ENCODE measurements around the gene GFOD1. TPM values are rescaled to one million over a fixed set of nuclear protein-coding genes. Genes with fewer than 3 reads are reported as not detected.

GFOD1 gene
- total RNA-seq, 2 donors from 2014 or later, result 1.1 to 2.1 TPM

DNA sequence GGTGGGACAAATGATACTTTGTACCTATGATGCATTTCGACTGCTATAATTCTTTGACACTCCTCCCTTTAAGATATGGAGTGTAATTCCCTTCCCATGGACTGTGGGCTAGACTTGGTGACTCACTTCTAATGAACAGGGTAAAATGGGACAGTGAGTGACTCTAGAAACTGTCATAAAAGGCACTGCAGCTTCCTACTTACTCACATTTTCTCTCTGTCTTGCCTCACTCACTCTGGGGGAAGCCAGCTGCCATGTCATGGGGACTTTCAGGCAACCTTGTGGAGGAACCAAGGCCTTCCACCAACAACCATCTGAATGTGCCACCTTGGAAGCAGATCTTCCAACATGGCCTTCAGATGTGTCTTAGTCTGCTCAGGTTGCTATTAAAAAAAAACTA is 12.9 kb upstream of the GFOD1 start:
- H3K36me3 Mint-ChIP-seq (ENCODE audit: low read depth), result no peaks in the 10 kb centered on the region
- H3K27me3 Mint-ChIP-seq, result no peaks in the 10 kb centered on the region
- H3K9me3 Mint-ChIP-seq, result no peaks in the 10 kb centered on the region
- ATAC-seq (replicated peaks), result peak; percentile 65
- no peak overlapping the region for H3K27ac Mint-ChIP-seq
- H3K4me3 Mint-ChIP-seq, result no peak overlapping the region
- H3K4me1 Mint-ChIP-seq, result no peaks in the 10 kb centered on the region

DNA sequence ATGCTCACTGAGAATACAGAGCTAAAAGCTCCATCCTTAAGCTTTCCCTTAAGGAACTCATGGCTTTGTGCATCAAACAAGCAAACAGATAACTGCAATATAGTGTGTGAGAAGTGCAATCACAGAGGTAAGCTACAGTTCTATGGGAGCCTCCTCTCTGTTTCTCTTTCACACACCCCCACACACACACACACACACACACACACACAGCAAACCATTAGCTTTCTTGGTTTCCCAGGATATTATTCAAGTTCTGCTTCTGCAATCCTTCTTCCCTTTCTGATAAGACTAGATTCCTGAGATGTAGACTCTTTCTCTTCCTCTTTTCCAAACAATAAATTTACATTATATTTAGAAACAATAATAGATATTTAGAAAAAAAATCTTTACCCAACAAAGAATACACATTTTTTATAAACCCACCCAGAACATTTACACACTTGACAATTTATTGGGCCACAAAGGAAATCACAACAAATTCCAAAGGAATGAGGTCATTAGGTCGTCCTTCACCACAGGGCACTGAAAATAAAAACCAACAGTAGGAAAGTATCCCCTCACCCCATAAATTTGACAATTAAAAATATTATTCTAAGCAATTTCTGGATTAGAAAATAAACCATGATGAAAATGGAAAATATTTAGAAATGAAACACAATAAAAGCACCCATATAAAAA is 9.3 kb upstream of the GFOD1 start:
- Mint-ChIP-seq H3K27me3 (no peaks in the 10 kb centered on the region), H3K4me3 (no peak overlapping the region), H3K9me3 (no peaks in the 10 kb centered on the region), H3K36me3 (ENCODE audit: low read depth) (no peaks in the 10 kb centered on the region), H3K27ac (no peak overlapping the region), H3K4me1 (no peaks in the 10 kb centered on the region)
- ATAC-seq (replicated peaks), result no peak

DNA sequence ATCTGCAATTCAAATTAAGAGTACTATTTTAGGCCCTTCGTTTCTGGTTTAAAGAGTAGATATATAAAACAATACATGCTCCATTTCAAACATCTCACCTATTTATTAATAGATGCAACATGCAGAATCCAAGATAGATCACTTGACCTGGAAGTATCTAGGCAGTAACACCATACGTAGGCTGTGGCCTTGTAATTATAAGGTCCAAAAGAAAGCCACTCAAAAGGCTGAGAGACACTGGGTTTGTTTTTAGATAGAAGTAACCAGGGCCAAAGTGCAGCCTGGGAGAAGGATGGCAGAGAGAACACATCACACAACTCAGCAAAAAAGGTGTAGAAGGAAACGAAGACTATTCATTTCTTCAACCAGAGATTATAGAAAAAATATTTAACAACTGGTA is 8.4 kb upstream of the GFOD1 start:
- H3K27ac Mint-ChIP-seq, result no peak overlapping the region
- H3K4me1 Mint-ChIP-seq, result no peaks in the 10 kb centered on the region
- no peaks in the 10 kb centered on the region for H3K27me3 Mint-ChIP-seq
- no peak for ATAC-seq (replicated peaks)
- H3K9me3 Mint-ChIP-seq, result no peaks in the 10 kb centered on the region
- H3K4me3 Mint-ChIP-seq, result no peak overlapping the region
- no peaks in the 10 kb centered on the region for H3K36me3 Mint-ChIP-seq (ENCODE audit: low read depth)

DNA sequence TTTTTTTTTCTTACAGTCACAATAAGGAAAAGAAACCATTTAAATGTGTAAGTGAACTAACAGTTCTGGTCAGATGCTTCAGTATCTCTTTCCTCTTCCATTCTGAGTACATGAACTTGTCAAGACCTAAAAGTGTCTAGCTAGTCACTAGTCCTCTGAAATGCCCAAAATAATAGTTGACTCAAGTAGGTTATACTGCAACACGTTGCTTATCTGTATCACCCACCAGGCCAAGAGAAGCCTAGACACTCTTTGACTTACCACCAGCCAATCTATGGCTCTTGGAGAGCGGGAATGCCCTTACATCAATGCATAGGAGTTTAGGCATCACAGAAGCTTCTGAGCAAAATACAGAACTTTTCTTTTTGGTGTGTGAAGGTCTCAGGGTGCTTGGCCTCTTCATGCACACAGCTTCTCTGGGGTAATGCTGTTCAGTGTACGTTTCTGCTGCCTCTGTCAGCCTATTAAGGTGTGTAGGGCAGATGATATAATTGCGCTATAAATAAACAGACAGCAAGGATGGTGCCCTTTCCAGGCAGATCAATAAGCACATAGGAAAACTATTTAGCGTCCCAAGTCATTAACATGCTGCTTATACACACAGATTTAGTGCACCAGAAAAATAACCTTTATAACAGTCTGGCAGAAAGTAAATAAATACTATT is 7.8 kb upstream of the GFOD1 start:
- ATAC-seq (replicated peaks), result no peak
- no peaks in the 10 kb centered on the region for H3K36me3 Mint-ChIP-seq (ENCODE audit: low read depth)
- H3K27me3 Mint-ChIP-seq, result no peaks in the 10 kb centered on the region

DNA sequence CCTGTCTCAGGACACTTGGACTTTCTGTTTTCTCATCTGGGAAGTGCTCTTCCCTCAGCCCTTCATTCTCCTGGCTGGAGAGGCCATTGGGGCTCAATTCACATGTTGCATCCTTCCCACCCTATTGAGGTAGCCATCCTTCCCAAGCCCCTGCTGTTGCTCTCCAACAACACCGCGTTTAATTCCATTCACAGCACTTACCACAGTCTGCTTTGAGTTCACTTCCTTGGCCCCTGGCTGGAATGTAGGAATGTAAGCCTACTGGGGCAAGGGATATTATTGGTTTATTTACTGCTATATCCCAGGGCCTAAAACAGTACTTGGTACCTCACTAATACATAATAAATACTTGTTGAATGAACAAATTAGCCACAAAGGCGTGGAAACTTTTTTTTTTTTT is 6.7 kb upstream of the GFOD1 start:
- Mint-ChIP-seq H3K9me3 (no peaks in the 10 kb centered on the region), H3K27ac (no peak overlapping the region), H3K36me3 (ENCODE audit: low read depth) (no peaks in the 10 kb centered on the region), H3K4me1 (no peaks in the 10 kb centered on the region), H3K4me3 (no peak overlapping the region), H3K27me3 (no peaks in the 10 kb centered on the region)
- ATAC-seq (replicated peaks), result no peak

More for the DNA sequence above, 7.8 kb upstream of the GFOD1 start:
- H3K27ac Mint-ChIP-seq, result no peak overlapping the region
- no peak overlapping the region for H3K4me3 Mint-ChIP-seq
- no peaks in the 10 kb centered on the region for H3K4me1 Mint-ChIP-seq
- H3K9me3 Mint-ChIP-seq, result no peaks in the 10 kb centered on the region

DNA sequence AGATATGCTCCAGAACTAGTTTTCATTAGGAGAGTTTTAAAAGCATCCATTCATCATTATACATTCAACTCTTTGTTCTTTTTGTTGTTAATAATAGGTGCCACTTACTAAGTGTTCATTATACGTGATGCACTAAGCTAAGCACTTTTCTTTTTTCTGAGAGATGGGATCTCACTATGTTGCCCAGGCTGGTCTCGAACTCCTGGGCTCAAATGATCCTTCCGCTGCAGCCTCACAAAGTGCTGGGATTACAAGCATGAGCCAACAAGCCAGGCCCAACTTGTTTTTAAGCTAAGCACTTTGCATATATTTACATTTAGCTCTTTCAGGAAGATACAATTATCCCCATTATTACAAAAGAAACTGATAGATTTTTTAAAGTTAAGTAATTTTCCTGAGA is 5.7 kb upstream of the GFOD1 start:
- Mint-ChIP-seq H3K27me3 (no peaks in the 10 kb centered on the region), H3K4me3 (no peak overlapping the region), H3K27ac (no peak overlapping the region), H3K36me3 (ENCODE audit: low read depth) (no peaks in the 10 kb centered on the region), H3K9me3 (no peaks in the 10 kb centered on the region), H3K4me1 (no peaks in the 10 kb centered on the region)
- ATAC-seq (replicated peaks), result no peak

DNA sequence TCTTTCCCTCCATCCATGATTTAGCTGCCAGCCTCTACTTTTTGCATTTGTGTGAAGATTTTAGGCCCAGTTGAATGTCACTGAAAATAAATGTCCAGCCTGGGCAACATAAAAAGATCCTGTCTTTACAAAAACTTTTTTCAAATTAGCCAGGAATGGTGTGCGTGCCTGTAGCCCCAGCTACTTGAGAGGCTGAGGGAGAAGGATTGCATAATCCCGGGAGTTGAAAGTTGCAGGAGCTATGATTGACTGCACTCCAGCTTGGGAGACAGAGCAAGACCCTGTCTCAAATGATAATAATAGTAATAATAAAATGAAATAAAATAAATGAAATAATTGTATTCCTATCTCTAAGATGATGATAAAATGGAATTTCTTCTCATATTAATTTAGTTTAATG is 5.0 kb upstream of the GFOD1 start:
- Mint-ChIP-seq H3K4me3 (no peak overlapping the region), H3K27me3 (no peaks in the 10 kb centered on the region), H3K36me3 (ENCODE audit: low read depth) (no peaks in the 10 kb centered on the region), H3K27ac (no peak overlapping the region), H3K4me1 (no peaks in the 10 kb centered on the region), H3K9me3 (no peaks in the 10 kb centered on the region)
- ATAC-seq (replicated peaks), result no peak

DNA sequence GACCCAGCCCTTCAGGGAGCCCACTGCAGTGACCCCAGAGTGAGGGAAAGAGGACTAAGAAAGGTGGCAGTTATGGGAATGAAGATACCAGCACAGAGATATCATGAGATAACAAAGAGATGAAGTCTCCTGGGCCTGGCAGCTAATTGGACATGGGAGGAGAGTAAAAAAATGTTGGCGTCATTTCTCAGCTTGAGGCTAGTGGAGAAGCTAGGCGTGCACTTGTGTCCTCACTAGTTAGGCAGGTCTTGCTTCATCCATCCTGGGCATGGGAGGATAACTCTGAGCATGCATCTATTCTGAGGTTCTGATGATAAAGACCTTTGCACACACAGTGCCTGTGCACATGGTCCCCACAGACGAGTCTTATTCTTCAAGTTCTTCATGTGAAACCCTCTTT is 4.1 kb upstream of the GFOD1 start:
- Mint-ChIP-seq H3K4me1 (no peaks in the 10 kb centered on the region), H3K36me3 (ENCODE audit: low read depth) (no peaks in the 10 kb centered on the region), H3K27ac (no peak overlapping the region), H3K9me3 (no peaks in the 10 kb centered on the region), H3K27me3 (no peaks in the 10 kb centered on the region), H3K4me3 (no peak overlapping the region)
- ATAC-seq (replicated peaks), result no peak

DNA sequence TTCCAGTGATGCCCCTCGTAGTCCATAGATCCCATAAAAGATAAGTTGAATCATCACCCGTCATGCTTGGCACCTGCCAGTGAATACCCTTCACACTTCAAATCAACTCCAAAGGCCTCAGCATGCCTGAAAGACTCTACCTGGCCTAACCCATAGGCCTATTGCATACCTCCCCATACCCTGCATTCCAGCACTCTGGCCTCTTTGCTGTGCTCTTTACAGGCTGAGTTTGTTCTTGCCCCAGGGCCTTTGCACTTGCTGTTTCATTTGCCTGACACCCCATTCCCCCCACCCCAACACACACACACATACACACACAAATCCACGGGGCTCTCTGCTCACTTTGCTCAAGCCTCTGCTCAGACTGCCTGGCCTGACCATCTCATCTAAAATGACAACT is 3.0 kb upstream of the GFOD1 start:
- Mint-ChIP-seq H3K4me1 (peaks cover 11% of the 10 kb centered on the region), H3K27me3 (peaks cover 10% of the 10 kb centered on the region), H3K27ac (no peak overlapping the region), H3K36me3 (ENCODE audit: low read depth) (no peaks in the 10 kb centered on the region), H3K9me3 (no peaks in the 10 kb centered on the region), H3K4me3 (no peak overlapping the region)
- ATAC-seq (replicated peaks), result no peak

DNA sequence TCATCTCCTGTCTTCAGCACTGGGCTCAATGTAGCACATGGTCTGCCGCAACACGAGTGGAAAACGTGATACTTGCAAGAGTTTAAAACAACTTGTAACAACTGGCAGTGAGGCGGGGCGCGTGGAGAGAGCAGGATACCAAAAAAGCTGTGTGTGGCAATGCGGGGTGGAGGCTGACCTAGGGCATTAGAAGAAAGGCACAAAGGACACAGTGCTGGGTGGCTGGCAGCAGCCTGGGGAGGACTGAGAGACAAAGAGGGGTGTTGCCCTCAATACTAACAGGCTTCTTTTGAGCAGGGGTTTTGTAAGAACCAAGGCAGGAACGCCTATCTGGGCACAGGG is 1.5 kb upstream of the GFOD1 start:
- Mint-ChIP-seq H3K36me3 (ENCODE audit: low read depth) (no peaks in the 10 kb centered on the region), H3K27me3 (peaks cover 12% of the 10 kb centered on the region), H3K4me1 (peaks cover 21% of the 10 kb centered on the region), H3K4me3 (peak overlapping the region; percentile 89), H3K27ac (no peak overlapping the region), H3K9me3 (no peaks in the 10 kb centered on the region)
- no peak for ATAC-seq (replicated peaks)

DNA sequence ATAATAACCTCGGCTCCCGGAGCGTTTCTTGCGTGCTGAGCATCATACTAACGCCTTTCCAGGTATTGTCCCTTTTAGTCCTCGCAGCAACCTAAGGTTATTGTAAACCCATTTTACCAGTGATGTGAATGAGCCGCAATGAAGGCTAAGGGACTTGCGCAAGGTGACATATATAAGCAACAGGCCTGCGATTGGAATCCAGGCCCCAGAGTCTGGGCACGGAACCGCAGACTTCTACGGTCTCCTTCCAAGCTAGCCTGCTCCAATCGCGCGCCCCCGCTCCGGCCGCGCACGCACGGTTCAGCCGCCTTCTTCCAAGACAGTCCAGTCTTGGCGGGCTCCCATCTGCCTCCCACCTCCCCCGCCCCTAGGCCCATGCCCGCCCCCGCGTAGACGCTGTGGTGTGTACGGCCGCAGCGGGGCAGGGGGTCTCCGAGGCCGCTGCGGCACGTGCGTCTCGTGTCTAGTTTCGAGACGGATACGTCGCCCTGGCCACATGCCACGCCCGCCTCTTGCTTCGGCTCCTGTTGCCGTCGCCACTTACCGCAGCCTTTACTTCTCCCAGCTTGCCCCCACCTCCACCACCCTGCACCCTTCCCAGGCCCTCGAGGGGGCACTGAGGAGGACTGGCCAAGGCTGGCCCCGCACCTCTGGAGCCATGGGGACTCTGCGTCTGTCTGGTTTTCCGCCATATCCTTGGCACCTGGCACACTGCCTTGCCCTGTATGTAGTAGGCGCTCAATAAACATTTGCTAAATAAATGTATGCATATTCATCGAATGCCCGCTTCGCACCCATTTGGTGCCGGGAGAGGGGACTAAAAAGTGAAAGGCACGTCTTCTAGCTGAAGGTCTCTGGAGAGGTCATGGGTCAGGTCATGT is 855 bp upstream of the GFOD1 start:
- peaks cover 21% of the 10 kb centered on the region for H3K4me1 Mint-ChIP-seq
- no peaks in the 10 kb centered on the region for H3K36me3 Mint-ChIP-seq (ENCODE audit: low read depth)
- H3K27ac Mint-ChIP-seq, result no peak overlapping the region
- H3K27me3 Mint-ChIP-seq, result peaks cover 12% of the 10 kb centered on the region
- H3K9me3 Mint-ChIP-seq, result no peaks in the 10 kb centered on the region
- peak overlapping the region; percentile 89 for H3K4me3 Mint-ChIP-seq
- peak; percentile 3 for ATAC-seq (replicated peaks)

DNA sequence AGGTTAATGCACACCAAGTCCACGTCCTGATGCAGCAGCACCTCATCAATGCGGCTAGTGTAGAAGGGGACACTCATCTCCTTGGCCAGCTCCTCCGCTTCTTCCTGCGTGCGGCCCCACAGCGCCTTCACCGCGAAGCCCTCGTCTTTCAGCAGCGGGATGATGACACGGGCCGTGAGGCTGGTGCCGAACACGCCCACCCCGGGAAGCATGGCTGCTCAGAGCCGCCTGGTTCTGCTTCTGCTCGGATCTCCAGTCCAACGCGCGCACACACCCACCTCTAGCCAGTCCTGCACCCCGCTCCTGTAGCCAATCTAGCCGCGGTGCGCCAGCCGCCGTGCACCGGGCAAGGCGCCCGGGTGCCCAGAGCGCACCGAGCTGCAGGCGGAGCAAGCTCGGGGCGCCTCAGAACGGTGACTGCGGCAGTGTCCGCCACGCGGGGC is 700 bp downstream of the GFOD1 start:
- H3K27me3 Mint-ChIP-seq, result peaks cover 12% of the 10 kb centered on the region
- peak overlapping the region; percentile 89 for H3K4me3 Mint-ChIP-seq
- no peaks in the 10 kb centered on the region for H3K9me3 Mint-ChIP-seq
- no peaks in the 10 kb centered on the region for H3K36me3 Mint-ChIP-seq (ENCODE audit: low read depth)
- H3K4me1 Mint-ChIP-seq, result peaks cover 21% of the 10 kb centered on the region
- ATAC-seq (replicated peaks), result peak; percentile 39
- peak overlapping the region; percentile 51 for H3K27ac Mint-ChIP-seq

DNA sequence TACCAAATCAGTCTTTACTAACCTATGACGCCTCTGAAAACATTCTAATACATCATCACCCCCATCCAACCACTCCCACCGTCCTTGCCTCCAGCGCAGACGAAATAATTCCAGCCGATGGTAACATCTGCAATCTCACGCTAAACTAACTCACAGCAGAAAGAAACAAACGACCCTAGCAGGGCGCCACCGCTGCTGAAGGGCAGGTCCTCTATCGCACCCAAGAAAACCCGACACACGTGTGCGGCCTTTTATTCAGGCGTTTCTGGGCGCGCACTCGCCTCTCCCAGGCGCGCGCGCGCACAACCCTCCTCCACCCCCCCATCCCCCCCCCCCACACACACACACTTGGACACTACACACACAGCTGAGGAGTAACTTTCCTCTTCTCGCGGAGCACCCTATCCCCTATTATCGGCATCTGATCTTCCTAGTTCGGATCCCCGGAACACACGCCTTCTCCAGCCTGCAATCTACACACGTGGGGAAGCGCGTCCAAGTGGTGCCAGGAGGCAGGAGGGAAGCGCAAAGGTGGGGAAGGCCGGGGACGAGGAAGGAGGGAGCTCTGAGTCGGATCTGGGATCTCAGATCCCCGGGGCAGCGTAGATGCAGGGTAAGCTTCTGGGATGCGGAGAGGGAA is 1.4 kb downstream of the GFOD1 start:
- Mint-ChIP-seq H3K9me3 (no peaks in the 10 kb centered on the region), H3K27ac (peak overlapping the region; percentile 51), H3K4me1 (peaks cover 21% of the 10 kb centered on the region), H3K27me3 (peaks cover 13% of the 10 kb centered on the region), H3K36me3 (ENCODE audit: low read depth) (no peaks in the 10 kb centered on the region), H3K4me3 (peak overlapping the region; percentile 89)
- no peak for ATAC-seq (replicated peaks)

DNA sequence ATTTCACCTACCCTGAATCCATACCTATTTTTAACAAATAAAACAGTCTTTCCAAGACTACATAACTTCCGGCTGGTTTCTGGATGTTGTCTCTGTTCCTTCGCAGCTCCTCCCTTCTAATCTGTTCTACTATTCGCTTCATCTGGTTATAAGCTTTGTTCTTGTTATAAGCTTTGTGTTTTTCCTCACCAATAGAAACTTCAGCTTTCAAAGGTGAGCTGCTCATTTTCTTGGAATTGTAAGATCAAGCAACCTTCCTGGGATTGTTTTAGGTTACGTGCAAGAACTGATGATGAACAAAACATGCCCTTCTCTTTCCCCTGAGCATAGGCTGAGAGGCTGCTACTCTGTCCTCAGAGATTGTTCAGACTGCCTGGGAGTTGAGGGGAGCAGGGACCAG is 2.1 kb downstream of the GFOD1 start:
- H3K27me3 Mint-ChIP-seq, result peaks cover 16% of the 10 kb centered on the region
- ATAC-seq (replicated peaks), result no peak
- peaks cover 21% of the 10 kb centered on the region for H3K4me1 Mint-ChIP-seq
- H3K27ac Mint-ChIP-seq, result no peak overlapping the region
- H3K9me3 Mint-ChIP-seq, result no peaks in the 10 kb centered on the region
- peak overlapping the region; percentile 89 for H3K4me3 Mint-ChIP-seq
- H3K36me3 Mint-ChIP-seq (ENCODE audit: low read depth), result no peaks in the 10 kb centered on the region

Data from activated T-helper 17 cell treated with anti-CD3 and anti-CD28 coated beads, Interleukin-2, amount 50 U/mL, for 72 hours (primary cell).